HepG2 (cell line): ENCODE measurements around the gene ZNF638. TPM values are rescaled to one million over a fixed set of nuclear protein-coding genes. Genes with fewer than 3 reads are reported as not detected.
"Not testable (repeated sequence)": the region's sequence is repeated elsewhere in the genome, so short reads cannot be mapped to it uniquely, and the experiment has no call there.

Source experiments
- ADNP ChIP-seq: sonication (generic); formaldehyde crosslinking; IDR thresholded peaks from 2 replicates; pipeline ENCODE4 v1.4.0; 2020; ENCODE audit warnings: missing genetic modification reagents
- CBX1 ChIP-seq: IDR thresholded peaks from one replicate; pipeline ENCODE4 v1.6.1; 2016; ENCODE audit warnings: antibody characterized with exemption, low read depth
- CHD4 ChIP-seq: fragments of 200-600 bp; sonication (generic); IDR thresholded peaks from 2 replicates; pipeline ENCODE4 v1.7.0; 2017; ENCODE audit warnings: mild to moderate bottlenecking, low read length, borderline replicate concordance
- GTF3A ChIP-seq: sonication (generic); formaldehyde crosslinking; conservative IDR thresholded peaks from 2 replicates; pipeline ENCODE4 v1.4.0; 2020; ENCODE audit warnings: mild to moderate bottlenecking, missing genetic modification reagents
- KDM1A ChIP-seq: IDR thresholded peaks from 2 replicates; pipeline ENCODE4 v1.6.1; 2016; ENCODE audit warnings: missing compliant biosample characterization
- LCORL ChIP-seq, 2 experiments: fragments of 450-650 bp in 1 of 2; sonication (generic) in 1 of 2; formaldehyde crosslinking in 1 of 2; IDR thresholded peaks; 2 replicates each; pipeline versions ENCODE4 v1.5.0 to v1.6.1; 2017 to 2020; ENCODE audit warnings: antibody characterized with exemption in 1 of 2, missing genetic modification reagents in 1 of 2
- MEIS1 ChIP-seq: sonication (generic); formaldehyde crosslinking; IDR thresholded peaks from 2 replicates; pipeline ENCODE4 v1.9.0; 2021; ENCODE audit warnings: mild to moderate bottlenecking, missing genetic modification reagents, moderate library complexity, borderline replicate concordance
- TGIF2 ChIP-seq: IDR thresholded peaks from 2 replicates; pipeline ENCODE4 v1.6.1; 2016; ENCODE audit warnings: control low read depth, missing compliant biosample characterization
- ZBTB8A ChIP-seq: sonication (generic); formaldehyde crosslinking; IDR thresholded peaks from 2 replicates; pipeline ENCODE4 v1.4.0; 2020; ENCODE audit warnings: mild to moderate bottlenecking, low read depth, missing genetic modification reagents, borderline replicate concordance
- ZMYM2 ChIP-seq: sonication (generic); formaldehyde crosslinking; IDR thresholded peaks from 2 replicates; pipeline ENCODE4 v1.8.0; 2022; ENCODE audit warnings: mild to moderate bottlenecking, missing genetic modification reagents
- ZMYM3 ChIP-seq: sonication (generic); formaldehyde crosslinking; IDR thresholded peaks from 2 replicates; pipeline ENCODE4 v1.5.1; 2020; ENCODE audit warnings: mild to moderate bottlenecking, missing genetic modification reagents
- ZNF34 ChIP-seq: sonication (generic); formaldehyde crosslinking; IDR thresholded peaks from 2 replicates; pipeline ENCODE4 v1.4.0; 2020; ENCODE audit warnings: mild to moderate bottlenecking, missing genetic modification reagents, borderline replicate concordance
- ZNF556 ChIP-seq: sonication (generic); formaldehyde crosslinking; IDR thresholded peaks from 2 replicates; pipeline ENCODE4 v1.4.0; 2020; ENCODE audit warnings: mild to moderate bottlenecking, missing genetic modification reagents, borderline replicate concordance
- ZNF782 ChIP-seq: sonication (generic); formaldehyde crosslinking; IDR thresholded peaks from 2 replicates; pipeline ENCODE4 v1.4.0; 2020; ENCODE audit warnings: missing genetic modification reagents, mild to moderate bottlenecking, borderline replicate concordance
- ZSCAN29 ChIP-seq: sonication (generic); formaldehyde crosslinking; conservative IDR thresholded peaks from 2 replicates; pipeline ENCODE4 v1.4.0; 2020; ENCODE audit warnings: mild to moderate bottlenecking, missing genetic modification reagents
- polyA plus RNA-seq, 8 experiments: library from polyadenylated mRNA; depleted of rRNA in 3 of 8; stranded (reverse) in 7 of 8; unstranded in 1 of 8; fragments of >200 nt; fragmentation: Illumina TruSeq in 4 of 8; extraction: Trizol in 4 of 8; gene quantifications; 2 replicates each; pipeline versions ENCODE4 v1.2.1 to v1.2.3, GENCODE V29; 2011 to 2016; ENCODE audit warnings: low read depth in 4 of 8, missing spikeins in 1 of 8, mixed read lengths in 1 of 8; ENCODE audit not compliant: insufficient read depth in 1 of 8
- total RNA-seq, 5 experiments: library from RNA; depleted of rRNA; stranded (reverse); fragments of >200 nt; fragmentation: Illumina TruSeq; extraction: Trizol; gene quantifications; 2 replicates each; pipeline ENCODE4 v1.2.3, GENCODE V29; 2016; ENCODE audit warnings: low read depth in 1 of 5
- TF ChIP-seq, protein P1 (sequence below): sonication (generic); formaldehyde crosslinking; IDR thresholded peaks from 2 replicates; pipeline ENCODE4 v1.5.0; 2020; ENCODE audit warnings: missing genetic modification reagents
- TF ChIP-seq, protein P2 (sequence below): sonication (generic); formaldehyde crosslinking; IDR thresholded peaks from 2 replicates; pipeline ENCODE4 v1.4.0; 2020; ENCODE audit warnings: mild to moderate bottlenecking, low read depth, missing genetic modification reagents
- TF ChIP-seq, protein P3 (sequence below): sonication (generic); formaldehyde crosslinking; IDR thresholded peaks from 2 replicates; pipeline ENCODE4 v1.4.0; 2020; ENCODE audit warnings: mild to moderate bottlenecking, missing genetic modification reagents, borderline replicate concordance
- TF ChIP-seq, protein P4 (sequence below): sonication (generic); formaldehyde crosslinking; IDR thresholded peaks from 2 replicates; pipeline ENCODE4 v1.4.0; 2020; ENCODE audit warnings: missing genetic modification reagents, mild to moderate bottlenecking, borderline replicate concordance
- TF ChIP-seq, protein P5 (sequence below): sonication (generic); formaldehyde crosslinking; IDR thresholded peaks from 2 replicates; pipeline ENCODE4 v1.4.0; 2020; ENCODE audit warnings: missing genetic modification reagents
- TF ChIP-seq, protein P6 (sequence below): sonication (generic); formaldehyde crosslinking; IDR thresholded peaks from 2 replicates; pipeline ENCODE4 v1.8.0; 2022; ENCODE audit warnings: mild to moderate bottlenecking, missing genetic modification reagents, borderline replicate concordance

ZNF638 gene
- total and polyA plus RNA-seq, 2 of the 13 experiments (the other 11 are each of a cell fraction or from before 2014, with no cell fraction given), result 92.7 to 144 TPM

DNA sequence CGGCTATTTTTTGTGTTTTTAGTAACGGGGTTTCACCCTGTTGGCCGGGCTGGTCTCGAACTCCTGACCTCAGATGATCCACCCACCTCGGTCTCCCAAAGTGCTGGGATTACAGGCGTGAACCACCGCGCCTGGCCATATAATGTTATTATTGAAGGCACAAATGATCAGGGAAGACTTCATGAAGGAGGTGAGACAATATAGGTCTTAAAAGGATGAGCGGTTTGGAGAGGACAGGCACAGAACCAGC lies 326 bp upstream of the ZNF638 start (continued):
- 0 out of 2 replicates have a peak, but pooled peaks have one; percentile 91 for TF ChIP-seq ZNF34
- TF ChIP-seq ZMYM3 (CRISPR knock-in tag), result peak; percentile 96
- TF ChIP-seq, protein P1, sequence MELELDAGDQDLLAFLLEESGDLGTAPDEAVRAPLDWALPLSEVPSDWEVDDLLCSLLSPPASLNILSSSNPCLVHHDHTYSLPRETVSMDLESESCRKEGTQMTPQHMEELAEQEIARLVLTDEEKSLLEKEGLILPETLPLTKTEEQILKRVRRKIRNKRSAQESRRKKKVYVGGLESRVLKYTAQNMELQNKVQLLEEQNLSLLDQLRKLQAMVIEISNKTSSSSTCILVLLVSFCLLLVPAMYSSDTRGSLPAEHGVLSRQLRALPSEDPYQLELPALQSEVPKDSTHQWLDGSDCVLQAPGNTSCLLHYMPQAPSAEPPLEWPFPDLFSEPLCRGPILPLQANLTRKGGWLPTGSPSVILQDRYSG (CRISPR knock-in tag), result 0 out of 2 replicates have a peak, but pooled peaks have one; percentile 42
- not testable (repeated sequence) for TF ChIP-seq LCORL (IDR thresholded peaks at IDR 0.05)
- 0 out of 2 replicates have a peak, but pooled peaks have one; percentile 10 for TF ChIP-seq LCORL (CRISPR knock-in tag; IDR thresholded peaks at IDR 0.05)
- 0 out of 2 replicates have a peak, but pooled peaks have one; percentile 52 for TF ChIP-seq TGIF2 (CRISPR knock-in tag)
- TF ChIP-seq, protein P2, sequence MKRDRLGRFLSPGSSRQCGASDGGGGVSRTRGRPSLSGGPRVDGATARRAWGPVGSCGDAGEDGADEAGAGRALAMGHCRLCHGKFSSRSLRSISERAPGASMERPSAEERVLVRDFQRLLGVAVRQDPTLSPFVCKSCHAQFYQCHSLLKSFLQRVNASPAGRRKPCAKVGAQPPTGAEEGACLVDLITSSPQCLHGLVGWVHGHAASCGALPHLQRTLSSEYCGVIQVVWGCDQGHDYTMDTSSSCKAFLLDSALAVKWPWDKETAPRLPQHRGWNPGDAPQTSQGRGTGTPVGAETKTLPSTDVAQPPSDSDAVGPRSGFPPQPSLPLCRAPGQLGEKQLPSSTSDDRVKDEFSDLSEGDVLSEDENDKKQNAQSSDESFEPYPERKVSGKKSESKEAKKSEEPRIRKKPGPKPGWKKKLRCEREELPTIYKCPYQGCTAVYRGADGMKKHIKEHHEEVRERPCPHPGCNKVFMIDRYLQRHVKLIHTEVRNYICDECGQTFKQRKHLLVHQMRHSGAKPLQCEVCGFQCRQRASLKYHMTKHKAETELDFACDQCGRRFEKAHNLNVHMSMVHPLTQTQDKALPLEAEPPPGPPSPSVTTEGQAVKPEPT, result 0 out of 2 replicates have a peak, but pooled peaks have one; percentile 5
- TF ChIP-seq MEIS1 (CRISPR knock-in tag), result 0 out of 2 replicates have a peak, but pooled peaks have one; percentile 40
- TF ChIP-seq CBX1, result peak; percentile 47
- peak; percentile 76 for TF ChIP-seq KDM1A (CRISPR knock-in tag)
- TF ChIP-seq ZNF782 (CRISPR knock-in tag), result 0 out of 2 replicates have a peak, but pooled peaks have one; percentile 19
- TF ChIP-seq ZBTB8A, result 0 out of 2 replicates have a peak, but pooled peaks have one; percentile 23
- TF ChIP-seq GTF3A (CRISPR knock-in tag), result peak; percentile 76; the same call in 1 of the 2 replicates
- TF ChIP-seq ZSCAN29, result 0 out of 2 replicates have a peak, but pooled peaks have one; percentile 32
- TF ChIP-seq ZNF556, result peak; percentile 13; the same call in 1 of the 2 replicates
- TF ChIP-seq, protein P3, sequence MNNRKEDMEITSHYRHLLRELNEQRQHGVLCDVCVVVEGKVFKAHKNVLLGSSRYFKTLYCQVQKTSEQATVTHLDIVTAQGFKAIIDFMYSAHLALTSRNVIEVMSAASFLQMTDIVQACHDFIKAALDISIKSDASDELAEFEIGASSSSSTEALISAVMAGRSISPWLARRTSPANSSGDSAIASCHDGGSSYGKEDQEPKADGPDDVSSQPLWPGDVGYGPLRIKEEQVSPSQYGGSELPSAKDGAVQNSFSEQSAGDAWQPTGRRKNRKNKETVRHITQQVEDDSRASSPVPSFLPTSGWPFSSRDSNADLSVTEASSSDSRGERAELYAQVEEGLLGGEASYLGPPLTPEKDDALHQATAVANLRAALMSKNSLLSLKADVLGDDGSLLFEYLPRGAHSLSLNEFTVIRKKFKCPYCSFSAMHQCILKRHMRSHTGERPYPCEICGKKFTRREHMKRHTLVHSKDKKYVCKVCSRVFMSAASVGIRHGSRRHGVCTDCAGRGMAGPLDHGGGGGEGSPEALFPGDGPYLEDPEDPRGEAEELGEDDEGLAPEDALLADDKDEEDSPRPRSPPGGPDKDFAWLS (CRISPR knock-in tag), result 0 out of 2 replicates have a peak, but pooled peaks have one; percentile 42
- TF ChIP-seq, protein P4, sequence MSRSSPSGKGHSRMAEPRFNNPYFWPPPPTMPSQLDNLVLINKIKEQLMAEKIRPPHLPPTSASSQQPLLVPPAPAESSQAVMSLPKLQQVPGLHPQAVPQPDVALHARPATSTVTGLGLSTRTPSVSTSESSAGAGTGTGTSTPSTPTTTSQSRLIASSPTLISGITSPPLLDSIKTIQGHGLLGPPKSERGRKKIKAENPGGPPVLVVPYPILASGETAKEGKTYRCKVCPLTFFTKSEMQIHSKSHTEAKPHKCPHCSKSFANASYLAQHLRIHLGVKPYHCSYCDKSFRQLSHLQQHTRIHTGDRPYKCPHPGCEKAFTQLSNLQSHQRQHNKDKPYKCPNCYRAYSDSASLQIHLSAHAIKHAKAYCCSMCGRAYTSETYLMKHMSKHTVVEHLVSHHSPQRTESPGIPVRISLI (CRISPR knock-in tag), result peak; percentile 99
- TF ChIP-seq CHD4, result peak; percentile 100; the same call in 1 of the 2 replicates
- TF ChIP-seq, protein P5, sequence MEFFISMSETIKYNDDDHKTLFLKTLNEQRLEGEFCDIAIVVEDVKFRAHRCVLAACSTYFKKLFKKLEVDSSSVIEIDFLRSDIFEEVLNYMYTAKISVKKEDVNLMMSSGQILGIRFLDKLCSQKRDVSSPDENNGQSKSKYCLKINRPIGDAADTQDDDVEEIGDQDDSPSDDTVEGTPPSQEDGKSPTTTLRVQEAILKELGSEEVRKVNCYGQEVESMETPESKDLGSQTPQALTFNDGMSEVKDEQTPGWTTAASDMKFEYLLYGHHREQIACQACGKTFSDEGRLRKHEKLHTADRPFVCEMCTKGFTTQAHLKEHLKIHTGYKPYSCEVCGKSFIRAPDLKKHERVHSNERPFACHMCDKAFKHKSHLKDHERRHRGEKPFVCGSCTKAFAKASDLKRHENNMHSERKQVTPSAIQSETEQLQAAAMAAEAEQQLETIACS (CRISPR knock-in tag), result 0 out of 2 replicates have a peak, but pooled peaks have one; percentile 40
- TF ChIP-seq, protein P6, sequence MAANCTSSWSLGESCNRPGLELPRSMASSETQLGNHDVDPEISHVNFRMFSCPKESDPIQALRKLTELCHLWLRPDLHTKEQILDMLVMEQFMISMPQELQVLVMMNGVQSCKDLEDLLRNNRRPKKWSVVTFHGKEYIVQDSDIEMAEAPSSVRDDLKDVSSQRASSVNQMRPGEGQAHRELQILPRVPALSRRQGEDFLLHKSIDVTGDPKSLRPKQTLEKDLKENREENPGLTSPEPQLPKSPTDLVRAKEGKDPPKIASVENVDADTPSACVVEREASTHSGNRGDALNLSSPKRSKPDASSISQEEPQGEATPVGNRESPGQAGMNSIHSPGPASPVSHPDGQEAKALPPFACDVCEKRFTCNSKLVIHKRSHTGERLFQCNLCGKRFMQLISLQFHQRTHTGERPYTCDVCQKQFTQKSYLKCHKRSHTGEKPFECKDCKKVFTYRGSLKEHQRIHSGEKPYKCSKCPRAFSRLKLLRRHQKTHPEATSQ (CRISPR knock-in tag), result 0 out of 2 replicates have a peak, but pooled peaks have one; percentile 3
- peak; percentile 97 for TF ChIP-seq ZMYM2
- TF ChIP-seq ADNP (CRISPR knock-in tag), result peak; percentile 98
